Measurements from ENCODE around the gene PXN.
A peak's percentile ranks its signal among the peaks of the same experiment; 100 is the strongest.

PXN gene

GRCh38 chr12:120286768-120287490, 21.4 kb upstream of the PXN start:
- H3K23ac ChIP-seq (ENCODE audit: low read length in 2 of 2): no peak overlapping the region
- no peak overlapping the region for H3K14ac ChIP-seq (ENCODE audit: low read length in 2 of 2)
- no peak overlapping the region for H2AFZ ChIP-seq (ENCODE audit: low read depth, low read length)
- H3K18ac ChIP-seq (ENCODE audit: low read depth in 1 of 2, low read length in 2 of 2): no peak overlapping the region
- no peak overlapping the region for H3K9ac ChIP-seq (ENCODE audit: low read length)
- H2BK12ac ChIP-seq (ENCODE audit: low read length in 2 of 2): no peak overlapping the region
- H3K9me3 ChIP-seq (ENCODE audit: control insufficient read depth, low read length): no peaks in the 10 kb centered on the region
- H4K8ac ChIP-seq (ENCODE audit: low read length): no peak overlapping the region
- peak overlapping the region; percentile 31 for H3K27ac ChIP-seq (ENCODE audit: low read length, poor library complexity, severe bottlenecking)
- no peaks in the 10 kb centered on the region for H3K36me3 ChIP-seq (ENCODE audit: control insufficient read depth in 1 of 2, insufficient read depth in 2 of 2, low read depth in 1 of 2, low read length in 2 of 2)
- H2BK5ac ChIP-seq (ENCODE audit: low read depth, low read length, poor library complexity, severe bottlenecking): no peak overlapping the region
- H4K91ac ChIP-seq (ENCODE audit: low read length): no peak overlapping the region
- no peaks in the 10 kb centered on the region for H3K79me1 ChIP-seq (replicated peaks; ENCODE audit: low read length, poor library complexity, severe bottlenecking)
- H3K4me3 ChIP-seq (ENCODE audit: insufficient read depth in 1 of 2, low read depth in 1 of 2, low read length in 2 of 2): no peak overlapping the region
- no peak overlapping the region for H2BK120ac ChIP-seq (ENCODE audit: low read depth, low read length)
- H3K4ac ChIP-seq (ENCODE audit: low read depth in 1 of 2, low read length in 2 of 2): no peak overlapping the region
- no peak overlapping the region for H2BK15ac ChIP-seq (ENCODE audit: low read depth, poor library complexity, severe bottlenecking)
- peaks cover 9% of the 10 kb centered on the region for H3K4me1 ChIP-seq (ENCODE audit: control insufficient read depth, insufficient read depth, low read depth, low read length)
- WGBS: 71% methylated on average over 6 of the region's 7 CpGs
- H2AK5ac ChIP-seq (ENCODE audit: low read length, severe bottlenecking): no peak overlapping the region
- DNase-seq: no peak
- H3K27me3 ChIP-seq (ENCODE audit: control insufficient read depth in 1 of 2, insufficient read depth in 1 of 2, low read length in 2 of 2): no peaks in the 10 kb centered on the region
- H3K4me2 ChIP-seq (ENCODE audit: low read length, poor library complexity, severe bottlenecking): no peak overlapping the region

GRCh38 chr12:120284381-120284780, 18.9 kb upstream of the PXN start:
- no peaks in the 10 kb centered on the region for H3K79me1 ChIP-seq (replicated peaks; ENCODE audit: low read length, poor library complexity, severe bottlenecking)
- no peak overlapping the region for H4K8ac ChIP-seq (ENCODE audit: low read length)
- H3K36me3 ChIP-seq (ENCODE audit: control insufficient read depth in 1 of 2, insufficient read depth in 2 of 2, low read depth in 1 of 2, low read length in 2 of 2): no peaks in the 10 kb centered on the region
- H3K27ac ChIP-seq (ENCODE audit: low read length, poor library complexity, severe bottlenecking): no peak overlapping the region
- no peak overlapping the region for H2BK5ac ChIP-seq (ENCODE audit: low read depth, low read length, poor library complexity, severe bottlenecking)
- no peak overlapping the region for H2BK120ac ChIP-seq (ENCODE audit: low read depth, low read length)
- H2AFZ ChIP-seq (ENCODE audit: low read depth, low read length): no peak overlapping the region
- no peak overlapping the region for H3K9ac ChIP-seq (ENCODE audit: low read length)
- H3K27me3 ChIP-seq (ENCODE audit: control insufficient read depth in 1 of 2, insufficient read depth in 1 of 2, low read length in 2 of 2): no peaks in the 10 kb centered on the region
- no peak overlapping the region for H3K18ac ChIP-seq (ENCODE audit: low read depth in 1 of 2, low read length in 2 of 2)
- no peak overlapping the region for H2BK12ac ChIP-seq (ENCODE audit: low read length in 2 of 2)
- H3K4ac ChIP-seq (ENCODE audit: low read depth in 1 of 2, low read length in 2 of 2): no peak overlapping the region
- peaks cover 1% of the 10 kb centered on the region for H3K4me1 ChIP-seq (ENCODE audit: control insufficient read depth, insufficient read depth, low read depth, low read length)
- 93% methylated on average over 3 of the region's 3 CpGs for WGBS
- no peak overlapping the region for H3K23ac ChIP-seq (ENCODE audit: low read length in 2 of 2)
- no peak overlapping the region for H2BK15ac ChIP-seq (ENCODE audit: low read depth, poor library complexity, severe bottlenecking)
- no peak overlapping the region for H4K91ac ChIP-seq (ENCODE audit: low read length)
- H3K9me3 ChIP-seq (ENCODE audit: control insufficient read depth, low read length): no peaks in the 10 kb centered on the region
- no peak for DNase-seq
- H2AK5ac ChIP-seq (ENCODE audit: low read length, severe bottlenecking): no peak overlapping the region
- H3K4me3 ChIP-seq (ENCODE audit: insufficient read depth in 1 of 2, low read depth in 1 of 2, low read length in 2 of 2): no peak overlapping the region
- H3K4me2 ChIP-seq (ENCODE audit: low read length, poor library complexity, severe bottlenecking): no peak overlapping the region
- no peak overlapping the region for H3K14ac ChIP-seq (ENCODE audit: low read length in 2 of 2)

GRCh38 chr12:120283318-120283717, 17.8 kb upstream of the PXN start:
- peaks cover 5% of the 10 kb centered on the region for H3K4me1 ChIP-seq (ENCODE audit: control insufficient read depth, insufficient read depth, low read depth, low read length)
- peak overlapping the region; percentile 46 for H4K8ac ChIP-seq (ENCODE audit: low read length)
- no peak overlapping the region for H3K4me2 ChIP-seq (ENCODE audit: low read length, poor library complexity, severe bottlenecking)

GRCh38 chr12:120278137-120279069, 12.9 kb upstream of the PXN start:
- no peak overlapping the region for H3K18ac ChIP-seq (ENCODE audit: low read depth in 1 of 2, low read length in 2 of 2)
- WGBS: 96% methylated on average over 43 of the region's 57 CpGs

More at GRCh38 chr12:120283318-120283717, 17.8 kb upstream of the PXN start:
- H2BK12ac ChIP-seq (ENCODE audit: low read length in 2 of 2): no peak overlapping the region
- no peak overlapping the region for H3K27ac ChIP-seq (ENCODE audit: low read length, poor library complexity, severe bottlenecking)
- H3K4ac ChIP-seq (ENCODE audit: low read depth in 1 of 2, low read length in 2 of 2): no peak overlapping the region
- H3K9ac ChIP-seq (ENCODE audit: low read length): no peak overlapping the region
- H4K91ac ChIP-seq (ENCODE audit: low read length): no peak overlapping the region
- no peak overlapping the region for H2BK5ac ChIP-seq (ENCODE audit: low read depth, low read length, poor library complexity, severe bottlenecking)
- no peaks in the 10 kb centered on the region for H3K9me3 ChIP-seq (ENCODE audit: control insufficient read depth, low read length)
- H3K23ac ChIP-seq (ENCODE audit: low read length in 2 of 2): no peak overlapping the region
- H2AK5ac ChIP-seq (ENCODE audit: low read length, severe bottlenecking): peak overlapping the region; percentile 52
- no peak overlapping the region for H3K14ac ChIP-seq (ENCODE audit: low read length in 2 of 2)
- H3K4me3 ChIP-seq (ENCODE audit: insufficient read depth in 1 of 2, low read depth in 1 of 2, low read length in 2 of 2): peak overlapping the region in 1 of 2 experiments; percentile 30
- WGBS: 70% methylated on average over 7 of the region's 7 CpGs
- no peaks in the 10 kb centered on the region for H3K27me3 ChIP-seq (ENCODE audit: control insufficient read depth in 1 of 2, insufficient read depth in 1 of 2, low read length in 2 of 2)
- H2BK120ac ChIP-seq (ENCODE audit: low read depth, low read length): no peak overlapping the region
- no peak overlapping the region for H2AFZ ChIP-seq (ENCODE audit: low read depth, low read length)
- no peak for DNase-seq
- H3K79me1 ChIP-seq (replicated peaks; ENCODE audit: low read length, poor library complexity, severe bottlenecking): no peaks in the 10 kb centered on the region
- no peak overlapping the region for H2BK15ac ChIP-seq (ENCODE audit: low read depth, poor library complexity, severe bottlenecking)
- H3K36me3 ChIP-seq (ENCODE audit: control insufficient read depth in 1 of 2, insufficient read depth in 2 of 2, low read depth in 1 of 2, low read length in 2 of 2): no peaks in the 10 kb centered on the region
- H3K18ac ChIP-seq (ENCODE audit: low read depth in 1 of 2, low read length in 2 of 2): no peak overlapping the region

More at GRCh38 chr12:120278137-120279069, 12.9 kb upstream of the PXN start:
- no peaks in the 10 kb centered on the region for H3K36me3 ChIP-seq (ENCODE audit: control insufficient read depth in 1 of 2, insufficient read depth in 2 of 2, low read depth in 1 of 2, low read length in 2 of 2)
- no peak overlapping the region for H3K23ac ChIP-seq (ENCODE audit: low read length in 2 of 2)
- no peak overlapping the region for H2AK5ac ChIP-seq (ENCODE audit: low read length, severe bottlenecking)
- peak overlapping the region; percentile 50 for H4K91ac ChIP-seq (ENCODE audit: low read length)
- no peak overlapping the region for H2BK12ac ChIP-seq (ENCODE audit: low read length in 2 of 2)
- H3K14ac ChIP-seq (ENCODE audit: low read length in 2 of 2): no peak overlapping the region
- no peak overlapping the region for H3K27ac ChIP-seq (ENCODE audit: low read length, poor library complexity, severe bottlenecking)
- H3K9me3 ChIP-seq (ENCODE audit: control insufficient read depth, low read length): no peaks in the 10 kb centered on the region
- H2BK120ac ChIP-seq (ENCODE audit: low read depth, low read length): no peak overlapping the region
- no peak overlapping the region for H3K4me2 ChIP-seq (ENCODE audit: low read length, poor library complexity, severe bottlenecking)
- H3K4ac ChIP-seq (ENCODE audit: low read depth in 1 of 2, low read length in 2 of 2): no peak overlapping the region
- H3K79me1 ChIP-seq (replicated peaks; ENCODE audit: low read length, poor library complexity, severe bottlenecking): no peaks in the 10 kb centered on the region
- H3K9ac ChIP-seq (ENCODE audit: low read length): no peak overlapping the region
- DNase-seq: no peak
- H2BK5ac ChIP-seq (ENCODE audit: low read depth, low read length, poor library complexity, severe bottlenecking): no peak overlapping the region
- no peak overlapping the region for H3K4me3 ChIP-seq (ENCODE audit: insufficient read depth in 1 of 2, low read depth in 1 of 2, low read length in 2 of 2)
- peaks cover 12% of the 10 kb centered on the region for H3K4me1 ChIP-seq (ENCODE audit: control insufficient read depth, insufficient read depth, low read depth, low read length)
- no peak overlapping the region for H4K8ac ChIP-seq (ENCODE audit: low read length)
- no peak overlapping the region for H2AFZ ChIP-seq (ENCODE audit: low read depth, low read length)
- no peaks in the 10 kb centered on the region for H3K27me3 ChIP-seq (ENCODE audit: control insufficient read depth in 1 of 2, insufficient read depth in 1 of 2, low read length in 2 of 2)
- H2BK15ac ChIP-seq (ENCODE audit: low read depth, poor library complexity, severe bottlenecking): no peak overlapping the region

Measured in mesenchymal stem cell (in vitro differentiated cells and primary cell).